HG02610 (cell line): Measurements from ENCODE around the gene ABCA2.
"Not testable (repeated sequence)": the region's sequence is repeated elsewhere in the genome, so short reads cannot be mapped to it uniquely, and the experiment has no call there.

Experiments
- ATAC-seq: cut with Tn5 transposase; IDR thresholded peaks from one replicate; pipeline ENCODE4 v1.9.1; 2021; ENCODE audit warnings: mild to moderate bottlenecking, moderate library complexity; ENCODE audit not compliant: unreplicated experiment

ABCA2 gene

GRCh38 chr9:137016436-137016835, 11.6 kb downstream of the ABCA2 start:
- ATAC-seq, result no peak

- ATAC-seq, result no peak
Observed at GRCh38 chr9:137015976-137016375, 12.1 kb downstream of the ABCA2 start.

- ATAC-seq, result no peak
Observed at GRCh38 chr9:137015540-137015930, 12.5 kb downstream of the ABCA2 start.

GRCh38 chr9:137014776-137015539, 13.1 kb downstream of the ABCA2 start:
- ATAC-seq, result no peak

GRCh38 chr9:137014166-137014565, 13.9 kb downstream of the ABCA2 start:
- ATAC-seq, result no peak

- ATAC-seq, result no peak
Observed at GRCh38 chr9:137013571-137013940, 14.5 kb downstream of the ABCA2 start.

- ATAC-seq, result no peak
Observed at GRCh38 chr9:137012694-137013570, 15.1 kb downstream of the ABCA2 start.

GRCh38 chr9:137011907-137012675, 15.9 kb downstream of the ABCA2 start:
- no peak for ATAC-seq

GRCh38 chr9:137011156-137011555, 16.9 kb downstream of the ABCA2 start:
- no peak for ATAC-seq

GRCh38 chr9:137009938-137010732, 17.9 kb downstream of the ABCA2 start:
- ATAC-seq, result no peak

GRCh38 chr9:137009217-137009616, 18.8 kb downstream of the ABCA2 start:
- no peak for ATAC-seq

- ATAC-seq, result no peak
Observed at GRCh38 chr9:137008312-137008711, 19.7 kb downstream of the ABCA2 start.

- no peak for ATAC-seq
Observed at GRCh38 chr9:137007816-137008270, 20.2 kb downstream of the ABCA2 start.

- ATAC-seq, result no peak
Observed at GRCh38 chr9:137007108-137007815, 20.8 kb downstream of the ABCA2 start.

- no peak for ATAC-seq
Observed at GRCh38 chr9:137006116-137007003, 21.7 kb downstream of the ABCA2 start.

- ATAC-seq, result not testable (repeated sequence)
Observed at GRCh38 chr9:137004285-137004684, 23.8 kb downstream of the ABCA2 start.

GRCh38 chr9:137002646-137003041, 25.4 kb downstream of the ABCA2 start:
- ATAC-seq, result no peak

- no peak for ATAC-seq
Observed at GRCh38 chr9:137001857-137002645, 26.0 kb downstream of the ABCA2 start.
